NCI-H524 (cell line): Measurements from ENCODE around the gene OR2T27.
"Not testable (repeated sequence)": the region's sequence is repeated elsewhere in the genome, so short reads cannot be mapped to it uniquely, and the experiment has no call there.

Source experiments
- DNase-seq, 2 experiments: peaks; one replicate each; lab custom pipeline; 2025; lab: John Stamatoyannopoulos, UW

The OR2T27 gene

DNA sequence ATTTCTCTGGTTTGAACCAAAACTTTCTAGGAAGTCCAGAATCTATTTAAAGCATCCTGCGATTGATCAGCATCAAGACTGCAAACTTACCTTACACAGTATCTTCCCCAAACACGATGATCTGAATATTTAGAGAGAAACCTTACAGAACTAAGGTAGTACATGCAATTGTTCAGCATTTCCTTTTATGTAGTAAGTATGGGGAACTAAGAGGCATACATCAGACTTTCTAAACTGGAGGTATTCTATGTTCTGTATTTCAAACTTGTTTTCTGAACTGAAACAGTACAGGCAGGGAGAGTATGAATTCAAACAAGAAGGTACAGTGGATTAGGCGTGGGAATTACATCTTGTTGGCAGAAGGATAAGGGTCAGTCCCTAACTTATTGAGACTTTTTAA, at the start of gene OR2T27:
Gene OR2T27 (minus strand): TSS at position 175 of the 400 bp plus-strand sequence. CDS start 4,644 bp downstream, outside the sequence.
- DNase-seq: not testable (repeated sequence)

DNA sequence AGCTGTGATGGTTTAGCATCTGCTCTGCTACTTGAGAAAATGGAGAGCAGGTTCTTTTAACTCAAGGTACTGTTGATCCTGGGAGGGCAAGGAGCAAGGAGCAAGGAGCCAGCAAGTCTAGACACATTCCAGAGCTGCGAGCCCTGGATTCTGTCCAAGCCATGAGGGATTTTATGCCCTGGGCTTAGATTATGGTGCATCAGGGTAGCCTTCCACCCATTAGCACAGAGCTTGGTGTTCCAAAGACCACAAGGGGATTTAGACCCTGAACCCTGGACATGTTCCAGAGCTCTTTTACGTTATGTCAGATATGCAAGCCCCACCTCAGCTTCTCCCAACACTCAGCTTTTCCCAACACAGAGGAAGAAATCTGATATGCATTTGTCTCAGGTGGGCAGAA, 49.3 kb upstream of the OR2T27 start:
- DNase-seq: no peak

- DNase-seq: no peak
Measured at GRCh38 chr1:248703674-248704073, 48.3 kb upstream of the OR2T27 start.

DNA sequence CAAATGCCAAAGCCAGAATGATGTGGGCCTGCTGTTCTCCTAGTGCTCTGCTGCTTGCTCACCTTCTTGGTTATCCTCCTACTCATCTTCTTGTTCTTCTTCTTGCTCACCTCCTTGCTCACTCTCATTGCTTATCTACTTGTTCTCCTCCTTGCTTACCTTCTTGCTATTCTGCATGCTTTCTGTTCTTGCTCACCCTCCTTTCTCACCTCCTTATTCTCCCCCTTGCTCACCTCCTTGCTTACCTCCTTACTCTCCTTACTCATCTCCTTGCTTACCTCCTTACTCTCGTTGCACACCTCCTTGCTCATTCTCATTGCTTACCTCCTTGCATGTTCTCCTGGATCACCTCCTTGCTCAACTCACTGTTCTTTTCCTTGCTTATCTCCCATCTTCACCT, 47.4 kb upstream of the OR2T27 start, which contains the start of gene OR14I1:
Gene OR14I1 (minus strand): TSS at position 53 of the 400 bp plus-strand sequence.
- DNase-seq: no peak

GRCh38 chr1:248699099-248699498, 43.8 kb upstream of the OR2T27 start:
- no peak for DNase-seq

DNA sequence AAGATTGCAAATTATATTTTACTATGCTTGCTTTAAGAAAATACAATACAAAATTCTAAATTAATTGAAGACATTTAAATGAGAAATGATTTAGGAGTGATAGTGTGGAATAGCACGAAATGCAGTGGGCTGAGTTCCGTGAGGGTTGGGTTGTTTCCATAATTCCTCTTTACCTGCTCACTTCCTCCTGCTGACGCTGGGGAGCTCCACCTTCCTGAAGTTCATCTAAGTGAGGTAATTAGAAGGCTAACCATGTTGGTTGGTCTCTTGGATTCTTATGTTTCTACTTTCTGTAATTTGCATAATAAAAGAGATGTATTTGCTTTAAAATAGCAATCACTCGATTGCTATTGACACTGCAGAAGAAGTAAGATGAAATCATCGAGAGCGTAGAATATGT, 42.6 kb upstream of the OR2T27 start:
- no peak for DNase-seq

DNA sequence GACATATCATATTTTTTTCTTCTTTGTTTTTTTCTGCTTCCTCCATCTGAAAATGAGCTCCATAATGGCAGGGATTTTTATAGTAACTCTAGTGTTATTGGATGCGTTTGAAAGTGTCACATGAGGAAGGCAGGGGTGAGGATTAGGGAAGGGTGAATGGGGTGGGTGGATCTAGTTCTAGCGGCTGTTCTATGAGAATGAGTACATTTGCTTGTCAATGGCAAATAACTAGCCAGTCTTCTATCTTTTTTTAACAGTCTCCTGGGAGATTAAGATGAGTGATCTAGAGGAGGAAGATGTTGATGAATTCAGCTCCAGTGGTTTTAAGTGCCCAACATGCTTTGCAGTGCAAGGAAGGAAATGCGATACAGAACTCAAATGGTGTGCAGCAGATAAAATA, 41.4 kb upstream of the OR2T27 start:
- no peak for DNase-seq

- DNase-seq: peak in 1 of 2 experiments; percentile 19
Measured at GRCh38 chr1:248696261-248696660, 40.9 kb upstream of the OR2T27 start.

DNA sequence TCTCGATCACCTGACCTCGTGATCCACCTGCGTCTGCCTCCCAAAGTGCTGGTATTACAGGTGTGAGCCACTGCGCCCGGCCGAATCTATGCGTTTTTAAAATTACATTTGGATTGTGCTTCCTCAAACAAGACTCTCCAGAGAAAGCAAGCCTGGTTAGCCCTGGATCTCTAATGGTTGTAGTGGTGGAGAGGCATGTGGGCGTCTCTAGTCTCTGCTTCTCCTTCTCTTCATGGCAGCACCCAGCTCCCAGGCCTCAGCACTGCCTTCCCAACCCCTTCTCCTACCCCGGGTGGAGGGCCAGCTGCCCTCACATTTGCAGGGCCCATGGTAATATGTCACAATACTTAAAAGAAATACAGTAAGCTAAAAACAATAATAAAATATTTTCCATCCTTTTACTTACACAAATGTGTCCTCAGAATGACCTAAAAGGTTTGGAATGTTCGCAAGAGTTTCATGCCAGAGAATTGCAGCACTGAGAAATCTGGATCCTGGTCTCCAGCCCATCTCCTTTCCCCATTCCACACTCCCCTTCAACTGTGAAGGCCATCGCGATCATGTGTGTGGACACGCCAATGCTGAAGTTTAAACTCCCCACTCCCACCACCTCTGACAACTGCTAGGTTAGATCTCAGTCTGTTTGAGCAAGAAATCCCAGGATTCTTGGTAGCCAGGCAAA, 40.3 kb upstream of the OR2T27 start:
- no peak for DNase-seq

DNA sequence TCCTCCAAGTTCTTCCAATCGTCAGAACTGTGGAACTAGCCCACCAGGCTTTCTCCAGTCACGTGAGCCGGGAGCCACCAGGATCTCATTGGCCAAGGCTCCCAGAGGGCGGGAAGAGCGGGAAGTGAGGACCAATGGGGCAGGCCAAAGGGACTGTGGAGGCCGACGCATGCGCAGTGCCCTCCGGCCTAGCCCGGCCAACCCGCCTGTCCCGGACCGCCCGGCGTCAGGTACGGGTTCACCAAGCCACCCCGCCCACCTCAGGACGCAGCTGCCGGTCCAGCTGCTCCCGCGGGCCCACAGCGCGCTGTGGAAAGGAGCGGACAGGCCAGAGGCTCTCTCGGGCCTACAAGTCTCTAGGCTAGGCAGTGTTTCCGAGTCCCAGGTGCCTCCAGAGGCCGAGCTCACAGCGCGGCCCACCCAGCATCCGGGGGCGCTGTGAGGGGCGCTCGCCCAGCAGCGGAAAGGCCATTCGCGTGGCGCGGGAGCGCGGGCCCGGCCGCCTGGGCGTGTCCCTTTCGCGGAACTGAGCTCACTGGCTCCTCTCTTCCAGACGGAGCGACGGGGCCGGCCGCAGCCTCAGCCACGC, 36.3 kb upstream of the OR2T27 start:
- DNase-seq: no peak

GRCh38 chr1:248688527-248689298, 33.4 kb upstream of the OR2T27 start:
- DNase-seq: no peak

DNA sequence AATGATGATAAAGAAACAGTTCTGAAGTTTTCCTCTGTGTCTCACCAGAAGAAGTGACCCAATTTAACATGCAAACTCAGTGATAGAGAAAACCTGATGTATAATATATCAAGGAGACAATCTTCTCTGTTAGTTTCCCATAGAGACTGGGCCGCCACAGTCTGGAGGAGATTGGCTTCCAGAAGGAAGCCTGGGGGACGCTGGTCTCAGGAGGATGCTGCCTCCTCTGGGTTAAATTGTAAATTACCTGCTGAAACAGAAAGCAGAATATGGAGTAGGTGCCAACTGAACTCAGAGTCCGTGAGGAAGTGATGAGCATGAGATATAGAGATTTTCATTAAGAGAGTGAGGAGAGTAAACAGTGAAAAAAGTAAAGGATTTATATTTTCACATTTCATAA, 31.5 kb upstream of the OR2T27 start:
- no peak for DNase-seq

DNA sequence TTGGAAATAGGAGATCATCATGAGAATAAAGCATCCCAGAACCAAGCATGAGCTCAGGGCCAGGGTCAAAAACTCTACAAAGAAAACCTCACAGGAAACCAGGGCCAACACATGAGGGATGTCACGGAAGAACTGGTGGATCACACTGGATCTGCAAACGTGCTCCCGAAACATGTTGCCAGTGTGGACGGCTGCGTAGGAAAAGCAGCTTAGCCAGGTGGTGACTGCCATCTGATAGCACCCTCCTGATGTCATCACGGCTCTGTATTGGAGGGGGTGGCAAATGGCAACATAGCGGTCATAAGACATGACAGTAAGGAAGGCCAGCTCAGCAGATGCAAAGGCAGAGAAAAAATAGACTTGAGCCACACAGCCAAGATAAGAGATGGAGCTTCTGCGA, 26.3 kb upstream of the OR2T27 start:
- peak in 1 of 2 experiments; percentile 29 for DNase-seq

DNA sequence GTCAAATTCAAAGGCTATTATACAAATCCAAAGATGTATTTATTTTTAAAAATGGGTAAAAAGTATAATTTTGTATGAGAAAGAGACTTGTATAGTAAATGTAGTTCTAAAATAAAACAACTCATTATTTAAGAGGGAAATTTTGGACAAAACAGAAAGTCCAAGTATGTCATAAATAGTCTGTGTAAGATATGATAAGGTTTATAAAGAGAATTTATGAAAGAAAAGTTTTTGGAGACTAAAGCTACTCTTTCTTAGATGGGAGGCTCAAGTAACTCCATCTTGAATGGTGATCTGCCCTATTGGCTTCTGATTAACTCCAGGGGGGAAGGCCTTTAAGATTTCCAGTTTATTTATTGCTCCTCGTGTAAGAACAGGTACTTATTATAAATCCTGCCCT, 14.7 kb upstream of the OR2T27 start:
- DNase-seq: no peak

DNA sequence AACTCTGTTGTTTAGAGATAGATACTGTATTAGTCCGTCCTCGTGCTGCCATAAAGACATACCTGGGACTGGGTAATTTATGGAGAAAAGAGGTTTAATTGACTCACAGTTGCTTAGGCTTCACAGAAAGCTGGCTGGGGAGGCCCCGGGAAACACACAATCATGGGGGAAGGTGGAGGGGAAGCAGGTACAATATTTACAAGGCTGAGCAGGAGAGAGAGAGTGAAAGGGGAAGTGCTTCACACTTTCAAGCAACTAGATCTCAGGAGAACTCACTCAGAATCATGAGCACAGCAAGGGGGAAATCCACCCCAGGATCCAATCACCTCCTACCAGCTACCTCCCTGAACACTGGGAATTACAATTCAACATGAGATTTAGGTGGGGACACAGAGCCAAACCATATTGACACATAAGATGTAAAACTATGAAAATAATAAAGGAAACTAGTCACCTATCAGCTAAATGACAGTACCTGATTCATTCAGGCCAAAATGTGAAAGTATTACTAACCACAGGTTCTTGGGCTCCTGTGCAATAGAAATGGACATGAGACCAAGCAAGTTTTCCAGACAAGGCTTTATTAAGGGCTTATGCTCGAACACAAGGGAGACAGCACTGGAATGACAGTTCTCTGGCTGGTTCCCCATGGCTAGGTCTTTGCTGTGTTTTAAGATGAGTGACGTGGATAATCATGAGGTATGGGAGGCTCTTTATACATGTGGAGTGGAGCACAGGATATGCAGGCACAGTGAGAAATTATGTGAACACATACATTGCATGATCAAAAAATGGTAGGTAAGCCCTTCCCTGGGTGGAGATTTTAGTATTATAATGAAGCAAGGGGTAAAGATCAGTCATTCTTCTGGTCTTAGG, 8.4 kb upstream of the OR2T27 start:
- not testable (repeated sequence) for DNase-seq

- DNase-seq: not testable (repeated sequence)
Measured at GRCh38 chr1:248656797-248657196, 1.5 kb upstream of the OR2T27 start.

- not testable (repeated sequence) for DNase-seq
Measured at GRCh38 chr1:248648770-248649536, 6.4 kb downstream of the OR2T27 start.

- not testable (repeated sequence) for DNase-seq
Measured at GRCh38 chr1:248645178-248645577, 10.2 kb downstream of the OR2T27 start, which contains the start of gene OR2T35. TSS of gene OR2T35 (minus strand) at chr1:248645278. CDS start at chr1:248639258, 6,020 bp downstream.

GRCh38 chr1:248642971-248643651, 12.2 kb downstream of the OR2T27 start:
- not testable (repeated sequence) for DNase-seq

GRCh38 chr1:248641583-248641982, 13.7 kb downstream of the OR2T27 start:
- not testable (repeated sequence) for DNase-seq
